ENCODE results near the gene IHH.

IHH gene

GRCh38 chr2:219037783-219038499 lies 22.8 kb downstream of the IHH start:
- Histone ChIP-seq H3K27ac (ENCODE audit: low read depth, low read length) (no peak overlapping the region), H3K27me3 (ENCODE audit: control insufficient read depth, insufficient read depth, low read length) (peaks cover 9% of the 10 kb centered on the region; the same call in 1 of the 2 replicates), H3K4me1 (ENCODE audit: control insufficient read depth, insufficient read depth, low read length) (no peaks in the 10 kb centered on the region), H3K36me3 (ENCODE audit: control insufficient read depth, insufficient read depth, low read length) (no peaks in the 10 kb centered on the region), H3K9ac (ENCODE audit: low read depth, low read length) (no peak overlapping the region), H3K9me3 (ENCODE audit: control insufficient read depth, insufficient read depth, low read length) (no peaks in the 10 kb centered on the region), H3K4me3 (ENCODE audit: low read depth, low read length) (no peak overlapping the region)

DNA sequence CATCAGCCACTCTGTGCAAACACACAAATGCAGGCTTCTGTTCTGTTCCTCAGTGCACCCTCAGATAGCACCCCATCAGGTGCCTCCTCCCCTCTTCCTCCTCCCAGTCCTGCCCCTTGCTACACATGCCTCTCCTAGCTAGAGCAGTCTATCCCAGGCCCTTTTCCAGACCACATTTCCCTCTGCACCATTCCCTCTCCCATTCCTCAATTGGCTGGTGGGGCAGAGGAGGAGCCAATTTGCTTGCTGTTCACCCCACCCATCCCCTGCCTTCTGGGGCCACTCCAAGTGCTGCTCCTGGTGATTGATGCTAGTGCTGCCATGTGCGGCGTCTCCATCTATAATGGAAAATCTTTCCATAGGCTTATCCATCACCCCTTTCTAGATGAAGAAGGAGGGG lies 24.8 kb downstream of the IHH start:
- Histone ChIP-seq H3K9me3 (ENCODE audit: control insufficient read depth, insufficient read depth, low read length) (no peaks in the 10 kb centered on the region), H3K4me3 (ENCODE audit: low read depth, low read length) (no peak overlapping the region), H3K36me3 (ENCODE audit: control insufficient read depth, insufficient read depth, low read length) (no peaks in the 10 kb centered on the region), H3K27ac (ENCODE audit: low read depth, low read length) (no peak overlapping the region), H3K27me3 (ENCODE audit: control insufficient read depth, insufficient read depth, low read length) (peaks cover 8% of the 10 kb centered on the region; the same call in 1 of the 2 replicates), H3K4me1 (ENCODE audit: control insufficient read depth, insufficient read depth, low read length) (no peaks in the 10 kb centered on the region), H3K9ac (ENCODE audit: low read depth, low read length) (no peak overlapping the region)

GRCh38 chr2:219034823-219035222 lies 25.9 kb downstream of the IHH start:
- Histone ChIP-seq H3K9me3 (ENCODE audit: control insufficient read depth, insufficient read depth, low read length) (no peaks in the 10 kb centered on the region), H3K27ac (ENCODE audit: low read depth, low read length) (no peak overlapping the region), H3K4me3 (ENCODE audit: low read depth, low read length) (no peak overlapping the region), H3K27me3 (ENCODE audit: control insufficient read depth, insufficient read depth, low read length) (peaks cover 8% of the 10 kb centered on the region; the same call in 1 of the 2 replicates), H3K36me3 (ENCODE audit: control insufficient read depth, insufficient read depth, low read length) (no peaks in the 10 kb centered on the region), H3K4me1 (ENCODE audit: control insufficient read depth, insufficient read depth, low read length) (no peaks in the 10 kb centered on the region), H3K9ac (ENCODE audit: low read depth, low read length) (no peak overlapping the region)

DNA sequence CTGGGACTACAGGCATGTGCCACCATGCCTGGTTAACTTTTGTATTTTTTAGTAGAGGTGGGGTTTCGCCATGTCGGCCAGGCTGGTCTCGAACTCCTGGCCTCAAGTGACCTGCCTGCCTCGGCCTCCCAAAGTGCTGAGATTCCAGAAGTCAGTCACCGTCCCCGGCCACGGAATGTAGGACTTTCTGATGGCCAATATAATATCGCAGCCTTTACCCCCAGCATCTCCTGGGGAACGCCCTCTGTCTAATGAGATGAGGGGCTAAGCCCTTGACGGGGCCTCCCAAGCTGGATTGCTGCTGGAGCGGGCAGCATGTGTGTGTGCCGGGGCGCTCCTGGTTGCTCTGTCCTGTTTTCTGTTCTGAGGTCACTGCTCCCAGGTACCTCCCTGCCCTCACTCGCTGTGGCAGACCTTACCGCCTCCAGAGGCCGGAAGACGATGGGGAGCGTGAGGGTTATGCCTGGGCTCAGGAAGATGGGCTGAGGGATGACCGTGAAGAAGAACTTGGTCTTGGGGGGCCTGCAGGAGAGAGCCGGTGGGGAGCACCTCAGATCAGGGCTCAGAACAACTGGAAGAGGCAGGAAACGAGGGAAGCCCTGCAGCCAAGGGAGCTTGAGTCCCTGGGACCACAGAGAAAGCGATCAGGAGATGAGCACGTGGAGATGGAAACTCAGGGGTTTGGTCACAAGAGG lies 28.5 kb downstream of the IHH start:
- H3K27me3 ChIP-seq (ENCODE audit: control insufficient read depth, insufficient read depth, low read length): no peaks in the 10 kb centered on the region
- no peak overlapping the region for H3K9ac ChIP-seq (ENCODE audit: low read depth, low read length)
- no peak overlapping the region for H3K27ac ChIP-seq (ENCODE audit: low read depth, low read length)
- H3K4me3 ChIP-seq (ENCODE audit: low read depth, low read length): no peak overlapping the region
- H3K4me1 ChIP-seq (ENCODE audit: control insufficient read depth, insufficient read depth, low read length): no peaks in the 10 kb centered on the region
- H3K36me3 ChIP-seq (ENCODE audit: control insufficient read depth, insufficient read depth, low read length): no peaks in the 10 kb centered on the region
- no peaks in the 10 kb centered on the region for H3K9me3 ChIP-seq (ENCODE audit: control insufficient read depth, insufficient read depth, low read length)

- H3K36me3 ChIP-seq (ENCODE audit: control insufficient read depth, insufficient read depth, low read length): no peaks in the 10 kb centered on the region
- H3K4me1 ChIP-seq (ENCODE audit: control insufficient read depth, insufficient read depth, low read length): no peaks in the 10 kb centered on the region
- no peak overlapping the region for H3K9ac ChIP-seq (ENCODE audit: low read depth, low read length)
- no peak overlapping the region for H3K27ac ChIP-seq (ENCODE audit: low read depth, low read length)
- no peaks in the 10 kb centered on the region for H3K9me3 ChIP-seq (ENCODE audit: control insufficient read depth, insufficient read depth, low read length)
- no peaks in the 10 kb centered on the region for H3K27me3 ChIP-seq (ENCODE audit: control insufficient read depth, insufficient read depth, low read length)
- no peak overlapping the region for H3K4me3 ChIP-seq (ENCODE audit: low read depth, low read length)
Measured at GRCh38 chr2:219031005-219031738, 29.5 kb downstream of the IHH start.

GRCh38 chr2:219030177-219030940 lies 30.4 kb downstream of the IHH start:
- no peaks in the 10 kb centered on the region for H3K27me3 ChIP-seq (ENCODE audit: control insufficient read depth, insufficient read depth, low read length)
- no peak overlapping the region for H3K27ac ChIP-seq (ENCODE audit: low read depth, low read length)
- no peaks in the 10 kb centered on the region for H3K9me3 ChIP-seq (ENCODE audit: control insufficient read depth, insufficient read depth, low read length)
- no peak overlapping the region for H3K9ac ChIP-seq (ENCODE audit: low read depth, low read length)
- H3K36me3 ChIP-seq (ENCODE audit: control insufficient read depth, insufficient read depth, low read length): no peaks in the 10 kb centered on the region
- no peak overlapping the region for H3K4me3 ChIP-seq (ENCODE audit: low read depth, low read length)
- H3K4me1 ChIP-seq (ENCODE audit: control insufficient read depth, insufficient read depth, low read length): no peaks in the 10 kb centered on the region

DNA sequence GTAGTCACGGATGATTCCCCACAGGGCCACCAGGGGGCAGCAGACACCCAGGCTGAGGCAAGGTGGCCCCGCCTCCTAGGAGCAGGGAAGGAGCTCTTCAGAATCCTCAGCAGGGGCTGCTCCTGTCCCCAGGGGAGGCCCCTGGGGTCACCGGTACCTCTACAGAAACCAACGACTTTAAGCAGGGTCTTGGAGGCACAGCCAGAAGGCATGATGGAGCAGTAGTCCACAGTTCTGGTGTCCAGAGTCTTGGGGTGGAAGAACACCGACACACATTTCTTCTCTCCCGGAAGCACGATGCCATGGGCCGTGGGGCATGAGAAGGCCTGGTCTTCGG lies 30.9 kb downstream of the IHH start:
- H3K4me1 ChIP-seq (ENCODE audit: control insufficient read depth, insufficient read depth, low read length): no peaks in the 10 kb centered on the region
- H3K36me3 ChIP-seq (ENCODE audit: control insufficient read depth, insufficient read depth, low read length): no peaks in the 10 kb centered on the region
- H3K27me3 ChIP-seq (ENCODE audit: control insufficient read depth, insufficient read depth, low read length): no peaks in the 10 kb centered on the region
- H3K4me3 ChIP-seq (ENCODE audit: low read depth, low read length): no peak overlapping the region
- no peak overlapping the region for H3K9ac ChIP-seq (ENCODE audit: low read depth, low read length)
- H3K9me3 ChIP-seq (ENCODE audit: control insufficient read depth, insufficient read depth, low read length): no peaks in the 10 kb centered on the region
- H3K27ac ChIP-seq (ENCODE audit: low read depth, low read length): no peak overlapping the region

DNA sequence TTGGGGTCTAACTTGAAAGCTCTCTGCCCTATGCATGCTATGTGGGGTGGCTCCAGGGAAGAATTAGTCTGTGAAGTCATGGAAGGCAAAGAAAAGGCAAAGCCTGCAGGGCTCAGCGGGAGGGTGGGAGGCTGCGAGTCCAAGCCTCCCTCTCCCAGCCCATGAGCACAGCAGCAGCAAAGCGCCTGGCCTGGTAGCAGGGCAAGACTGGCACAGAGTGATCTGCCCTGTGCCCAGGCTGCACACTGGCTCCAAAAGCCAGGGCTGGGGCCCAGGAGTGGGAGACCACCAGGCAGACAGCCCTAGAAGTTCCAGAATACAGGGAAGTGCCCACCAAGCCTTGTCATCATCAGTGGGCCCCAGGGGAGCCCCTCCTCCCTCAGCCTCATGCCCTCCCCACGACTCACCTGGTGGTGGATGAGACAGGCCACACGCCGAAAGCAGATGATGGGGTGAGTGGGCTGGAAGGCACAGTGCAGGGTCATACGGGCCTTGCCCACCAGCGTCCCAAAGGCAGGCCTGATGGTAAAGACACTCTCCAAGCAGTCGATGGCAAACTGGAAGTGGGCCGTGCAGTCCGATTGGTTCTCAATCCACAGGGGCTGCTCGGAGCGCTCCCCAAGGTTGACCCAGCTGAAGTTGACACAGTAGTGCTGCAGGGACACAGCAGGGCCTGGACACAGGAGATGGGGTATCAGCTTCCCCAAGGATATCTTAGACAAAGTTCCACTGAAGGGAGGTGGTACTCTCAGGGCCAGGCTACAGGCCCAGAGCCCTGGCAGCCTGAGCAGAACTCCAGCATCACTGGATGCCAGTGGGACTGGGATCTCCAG lies 31.5 kb downstream of the IHH start:
- Histone ChIP-seq H3K9ac (ENCODE audit: low read depth, low read length) (no peak overlapping the region), H3K4me3 (ENCODE audit: low read depth, low read length) (no peak overlapping the region), H3K27ac (ENCODE audit: low read depth, low read length) (no peak overlapping the region), H3K9me3 (ENCODE audit: control insufficient read depth, insufficient read depth, low read length) (no peaks in the 10 kb centered on the region), H3K36me3 (ENCODE audit: control insufficient read depth, insufficient read depth, low read length) (no peaks in the 10 kb centered on the region), H3K27me3 (ENCODE audit: control insufficient read depth, insufficient read depth, low read length) (no peaks in the 10 kb centered on the region), H3K4me1 (ENCODE audit: control insufficient read depth, insufficient read depth, low read length) (no peaks in the 10 kb centered on the region)

DNA sequence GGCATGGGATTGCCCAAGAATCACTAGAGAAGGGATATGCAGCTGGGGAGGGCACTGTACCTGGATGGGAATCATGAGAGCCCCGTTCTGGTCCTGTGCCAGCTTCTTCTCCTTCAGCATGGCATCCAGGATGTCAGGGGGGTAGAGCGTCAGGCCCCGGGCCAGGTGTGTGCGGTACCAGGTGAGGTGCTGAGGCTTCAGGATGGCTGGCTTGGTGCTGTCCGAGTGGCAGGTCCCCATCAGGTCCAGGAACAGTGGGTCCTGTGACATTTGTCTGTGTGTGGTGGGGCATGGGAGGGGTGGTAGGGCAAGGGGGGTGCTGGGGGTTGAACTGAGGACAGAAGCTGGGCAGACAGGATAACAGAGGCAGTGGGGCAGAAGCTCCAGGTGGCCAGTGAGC lies 32.6 kb downstream of the IHH start:
- no peaks in the 10 kb centered on the region for H3K27me3 ChIP-seq (ENCODE audit: control insufficient read depth, insufficient read depth, low read length)
- no peaks in the 10 kb centered on the region for H3K9me3 ChIP-seq (ENCODE audit: control insufficient read depth, insufficient read depth, low read length)
- no peak overlapping the region for H3K4me3 ChIP-seq (ENCODE audit: low read depth, low read length)
- no peaks in the 10 kb centered on the region for H3K4me1 ChIP-seq (ENCODE audit: control insufficient read depth, insufficient read depth, low read length)
- no peak overlapping the region for H3K9ac ChIP-seq (ENCODE audit: low read depth, low read length)
- H3K36me3 ChIP-seq (ENCODE audit: control insufficient read depth, insufficient read depth, low read length): no peaks in the 10 kb centered on the region
- H3K27ac ChIP-seq (ENCODE audit: low read depth, low read length): no peak overlapping the region

GRCh38 chr2:219027511-219028055 lies 33.1 kb downstream of the IHH start:
- Histone ChIP-seq H3K4me3 (ENCODE audit: low read depth, low read length) (no peak overlapping the region), H3K9ac (ENCODE audit: low read depth, low read length) (no peak overlapping the region), H3K27ac (ENCODE audit: low read depth, low read length) (no peak overlapping the region), H3K9me3 (ENCODE audit: control insufficient read depth, insufficient read depth, low read length) (no peaks in the 10 kb centered on the region), H3K4me1 (ENCODE audit: control insufficient read depth, insufficient read depth, low read length) (no peaks in the 10 kb centered on the region), H3K36me3 (ENCODE audit: control insufficient read depth, insufficient read depth, low read length) (no peaks in the 10 kb centered on the region), H3K27me3 (ENCODE audit: control insufficient read depth, insufficient read depth, low read length) (no peaks in the 10 kb centered on the region)
